ENCODE results near the gene RERE.

The RERE gene

GRCh38 chr1:8776104-8776503 is 41.3 kb downstream of the RERE start:
- H3K4me3 ChIP-seq (ENCODE audit: low read depth in 1 of 2, low read length in 2 of 2): no peak overlapping the region
- H3K9me3 ChIP-seq (ENCODE audit: insufficient read depth, low read length, severe bottlenecking): no peaks in the 10 kb centered on the region
- no peaks in the 10 kb centered on the region for H4K20me1 ChIP-seq (ENCODE audit: insufficient read depth, low read length)
- no peak overlapping the region for H3K9ac ChIP-seq (ENCODE audit: low read depth, low read length)
- no peak overlapping the region for H2AFZ ChIP-seq (ENCODE audit: low read depth, low read length)
- no peaks in the 10 kb centered on the region for H3K27me3 ChIP-seq (ENCODE audit: insufficient read depth, low read length, poor library complexity)
- no peak for ATAC-seq (ENCODE audit: insufficient read depth, low read depth)
- no peak overlapping the region for H3K27ac ChIP-seq (ENCODE audit: low read length)
- H3K79me2 ChIP-seq (ENCODE audit: insufficient read depth, low read length): peaks cover 12% of the 10 kb centered on the region; the same call in 1 of the 2 replicates
- H3K36me3 ChIP-seq (ENCODE audit: insufficient read depth, low read length): no peaks in the 10 kb centered on the region
- no peak for TF ChIP-seq CTCF (IDR thresholded peaks at IDR 0.05; ENCODE audit: borderline replicate concordance, extremely low read depth, low read length, poor library complexity, severe bottlenecking)
- no peak for TF ChIP-seq EZH2 (IDR thresholded peaks at IDR 0.05; ENCODE audit: borderline replicate concordance, low read depth, low read length, severe bottlenecking)
- H3K4me1 ChIP-seq (ENCODE audit: insufficient read depth, low read length): no peaks in the 10 kb centered on the region
- DNase-seq: no peak
- no peak overlapping the region for H3K4me2 ChIP-seq (ENCODE audit: insufficient read depth, low read length)

- no peak overlapping the region for H3K9ac ChIP-seq (ENCODE audit: low read depth, low read length)
- H3K27me3 ChIP-seq (ENCODE audit: insufficient read depth, low read length, poor library complexity): no peaks in the 10 kb centered on the region
- TF ChIP-seq CTCF (IDR thresholded peaks at IDR 0.05; ENCODE audit: borderline replicate concordance, extremely low read depth, low read length, poor library complexity, severe bottlenecking): no peak
- no peak for TF ChIP-seq EZH2 (IDR thresholded peaks at IDR 0.05; ENCODE audit: borderline replicate concordance, low read depth, low read length, severe bottlenecking)
- no peak overlapping the region for H3K4me2 ChIP-seq (ENCODE audit: insufficient read depth, low read length)
- ATAC-seq (ENCODE audit: insufficient read depth, low read depth): no peak
- H3K4me1 ChIP-seq (ENCODE audit: insufficient read depth, low read length): no peaks in the 10 kb centered on the region
- no peak overlapping the region for H3K4me3 ChIP-seq (ENCODE audit: low read depth in 1 of 2, low read length in 2 of 2)
- H2AFZ ChIP-seq (ENCODE audit: low read depth, low read length): no peak overlapping the region
- H4K20me1 ChIP-seq (ENCODE audit: insufficient read depth, low read length): peaks cover 2% of the 10 kb centered on the region; the same call in 1 of the 2 replicates
- peaks cover 12% of the 10 kb centered on the region for H3K79me2 ChIP-seq (ENCODE audit: insufficient read depth, low read length)
- peaks cover 2% of the 10 kb centered on the region; the same call in 1 of the 2 replicates for H3K36me3 ChIP-seq (ENCODE audit: insufficient read depth, low read length)
- no peak overlapping the region for H3K27ac ChIP-seq (ENCODE audit: low read length)
- DNase-seq: no peak
- no peaks in the 10 kb centered on the region for H3K9me3 ChIP-seq (ENCODE audit: insufficient read depth, low read length, severe bottlenecking)
Measured at GRCh38 chr1:8767006-8767405, 50.4 kb downstream of the RERE start.

DNA sequence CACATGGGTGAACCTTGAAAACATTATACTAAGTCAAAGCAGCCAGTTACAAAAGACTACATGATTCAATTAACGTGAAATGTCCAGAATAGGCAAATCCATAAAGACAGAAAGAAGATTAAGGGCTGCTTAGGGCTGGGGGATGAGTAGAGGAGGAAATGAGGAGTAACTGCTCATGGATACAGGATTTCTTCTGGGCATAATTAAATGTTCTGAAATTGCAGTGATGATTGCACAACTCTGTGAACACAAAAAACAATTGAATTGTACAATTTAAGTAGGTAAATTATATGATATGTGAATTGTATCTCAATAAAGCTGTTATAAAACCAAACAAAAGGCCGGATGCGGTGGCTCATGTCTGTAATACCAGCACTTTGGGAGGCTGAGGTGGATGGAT is 52.2 kb downstream of the RERE start:
- Histone ChIP-seq H3K4me1 (ENCODE audit: insufficient read depth, low read length) (no peaks in the 10 kb centered on the region), H3K36me3 (ENCODE audit: insufficient read depth, low read length) (no peaks in the 10 kb centered on the region), H2AFZ (ENCODE audit: low read depth, low read length) (no peak overlapping the region), H3K9me3 (ENCODE audit: insufficient read depth, low read length, severe bottlenecking) (no peaks in the 10 kb centered on the region), H3K4me3 (ENCODE audit: low read depth in 1 of 2, low read length in 2 of 2) (no peak overlapping the region), H4K20me1 (ENCODE audit: insufficient read depth, low read length) (peaks cover 2% of the 10 kb centered on the region; the same call in 1 of the 2 replicates), H3K9ac (ENCODE audit: low read depth, low read length) (no peak overlapping the region), H3K79me2 (ENCODE audit: insufficient read depth, low read length) (peaks cover 18% of the 10 kb centered on the region), H3K27me3 (ENCODE audit: insufficient read depth, low read length, poor library complexity) (no peaks in the 10 kb centered on the region), H3K27ac (ENCODE audit: low read length) (no peak overlapping the region), H3K4me2 (ENCODE audit: insufficient read depth, low read length) (no peak overlapping the region)
- DNase-seq: no peak
- ATAC-seq (ENCODE audit: insufficient read depth, low read depth): no peak
- TF ChIP-seq CTCF (IDR thresholded peaks at IDR 0.05; ENCODE audit: borderline replicate concordance, extremely low read depth, low read length, poor library complexity, severe bottlenecking) (no peak), EZH2 (IDR thresholded peaks at IDR 0.05; ENCODE audit: borderline replicate concordance, low read depth, low read length, severe bottlenecking) (no peak)
